ENCODE data around the gene FGF14.

GRCh38 chr13:101785858-101786257 lies 616.0 kb downstream of the FGF14 start:
- no peak for TF ChIP-seq CTCF (IDR thresholded peaks at IDR 0.05)
- no peak for TF ChIP-seq EZH2 (IDR thresholded peaks at IDR 0.05; ENCODE audit: borderline replicate concordance, insufficient read depth, low read depth, low read length, poor library complexity, severe bottlenecking)

Data from B cell (primary cell).